Measurements from ENCODE around the gene MDM1.

Gene MDM1

DNA sequence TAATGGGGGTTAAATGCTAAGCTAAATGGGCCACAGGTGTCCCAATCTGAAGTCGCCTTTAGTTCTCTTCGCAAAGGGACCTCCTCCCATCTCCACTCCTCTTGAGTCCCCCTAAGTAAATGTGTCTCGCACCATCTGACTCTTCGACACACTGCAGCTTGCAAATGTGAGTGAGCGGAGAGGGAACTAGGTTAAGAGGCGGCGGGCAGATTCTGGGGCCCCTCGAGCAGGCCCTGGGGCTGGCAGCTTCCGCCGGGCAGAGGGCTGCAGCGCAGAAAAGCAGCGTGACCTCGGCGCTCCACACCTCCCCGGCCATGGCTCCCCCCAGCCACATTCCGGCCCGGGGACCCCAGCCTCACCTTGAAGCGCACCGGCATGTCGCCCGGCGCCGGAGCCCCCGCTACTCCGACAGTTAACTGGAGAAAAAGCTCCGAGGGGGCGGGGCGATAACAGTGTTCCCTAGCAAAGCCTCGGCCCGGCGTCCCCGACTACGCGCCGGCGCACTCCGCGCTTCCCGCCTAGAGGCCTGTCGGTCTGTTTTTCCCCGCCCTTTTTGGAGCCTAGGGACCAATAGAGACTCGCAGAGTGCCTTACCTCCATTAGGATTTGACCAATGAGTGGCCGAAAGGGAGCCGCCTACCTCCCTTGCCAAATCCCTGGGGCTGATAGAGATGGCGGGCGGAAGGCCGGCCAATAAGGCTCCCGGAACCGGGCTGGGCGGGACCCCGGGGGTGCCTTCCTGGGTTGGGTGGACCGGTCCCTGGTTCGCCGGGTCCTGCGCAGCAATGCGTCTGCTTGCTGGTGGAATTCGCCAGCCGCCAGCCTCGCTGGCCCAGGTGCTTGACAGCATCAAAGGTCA is at the start of gene MDM1:
TSS of gene MDM1 (minus strand) at position 494 of the 859 bp plus-strand sequence. CDS start at position 377, 117 bp downstream.
- peak within 1 kb of the TSS; percentile 77 for H3K4me3 ChIP-seq (ENCODE audit: low read depth, low read length)
- no peaks in the 10 kb centered on the region for H3K36me3 ChIP-seq
- no peaks in the 10 kb centered on the region for H3K9me3 ChIP-seq (ENCODE audit: severe bottlenecking)
- H3K27me3 ChIP-seq (ENCODE audit: insufficient read depth, low read depth, severe bottlenecking): no peaks in the 10 kb centered on the region
- peak; percentile 98 for DNase-seq
- TF ChIP-seq, protein P1, sequence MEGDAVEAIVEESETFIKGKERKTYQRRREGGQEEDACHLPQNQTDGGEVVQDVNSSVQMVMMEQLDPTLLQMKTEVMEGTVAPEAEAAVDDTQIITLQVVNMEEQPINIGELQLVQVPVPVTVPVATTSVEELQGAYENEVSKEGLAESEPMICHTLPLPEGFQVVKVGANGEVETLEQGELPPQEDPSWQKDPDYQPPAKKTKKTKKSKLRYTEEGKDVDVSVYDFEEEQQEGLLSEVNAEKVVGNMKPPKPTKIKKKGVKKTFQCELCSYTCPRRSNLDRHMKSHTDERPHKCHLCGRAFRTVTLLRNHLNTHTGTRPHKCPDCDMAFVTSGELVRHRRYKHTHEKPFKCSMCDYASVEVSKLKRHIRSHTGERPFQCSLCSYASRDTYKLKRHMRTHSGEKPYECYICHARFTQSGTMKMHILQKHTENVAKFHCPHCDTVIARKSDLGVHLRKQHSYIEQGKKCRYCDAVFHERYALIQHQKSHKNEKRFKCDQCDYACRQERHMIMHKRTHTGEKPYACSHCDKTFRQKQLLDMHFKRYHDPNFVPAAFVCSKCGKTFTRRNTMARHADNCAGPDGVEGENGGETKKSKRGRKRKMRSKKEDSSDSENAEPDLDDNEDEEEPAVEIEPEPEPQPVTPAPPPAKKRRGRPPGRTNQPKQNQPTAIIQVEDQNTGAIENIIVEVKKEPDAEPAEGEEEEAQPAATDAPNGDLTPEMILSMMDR (IDR thresholded peaks at IDR 0.05; ENCODE audit: low read depth, low read length): no peak
- peak within 1 kb of the TSS; percentile 65 for H3K27ac ChIP-seq

DNA sequence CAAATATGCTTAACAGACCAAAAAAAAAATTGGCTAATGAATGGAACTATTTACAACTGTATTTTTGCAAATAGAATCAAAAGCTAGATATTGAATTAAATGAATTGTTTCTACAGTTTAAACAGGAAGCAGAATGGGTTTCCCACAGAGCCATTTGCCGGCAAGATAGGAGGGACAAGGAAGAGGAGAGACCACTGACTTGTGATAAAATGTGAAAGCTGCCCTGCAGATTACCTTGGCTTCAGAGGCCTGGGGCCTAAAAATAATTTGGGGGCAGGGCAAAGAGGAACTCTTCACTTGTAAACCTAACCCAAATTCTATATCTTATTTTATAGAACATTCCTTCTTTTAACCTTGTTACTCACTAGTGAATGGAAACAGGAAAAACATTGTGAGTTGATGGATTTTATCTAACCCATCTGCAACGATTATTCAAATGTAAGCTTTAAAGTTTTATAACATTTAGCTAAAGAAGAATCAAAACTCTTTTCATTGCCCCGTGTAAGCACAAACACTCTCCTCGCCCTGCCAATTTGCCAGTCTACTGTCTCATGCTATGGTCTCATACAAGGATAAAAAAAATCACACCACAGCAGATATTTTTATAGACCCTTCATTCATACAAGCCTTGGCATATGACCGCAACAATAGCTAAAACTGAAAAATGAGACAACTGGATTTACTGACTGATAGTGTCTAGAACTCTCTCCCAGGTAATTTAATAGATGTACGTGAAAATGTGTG is 49.5 kb upstream of the MDM1 start:
- no peaks in the 10 kb centered on the region for H3K36me3 ChIP-seq
- DNase-seq: no peak
- no peaks in the 10 kb centered on the region for H3K27me3 ChIP-seq (ENCODE audit: insufficient read depth, low read depth, severe bottlenecking)
- no peak overlapping the region for H3K4me3 ChIP-seq (ENCODE audit: low read depth, low read length)
- H3K27ac ChIP-seq: no peak overlapping the region
- TF ChIP-seq, protein P1 (IDR thresholded peaks at IDR 0.05; ENCODE audit: low read depth, low read length): no peak
- no peaks in the 10 kb centered on the region for H3K9me3 ChIP-seq (ENCODE audit: severe bottlenecking)

- no peak for DNase-seq
- Histone ChIP-seq H3K27ac (no peak overlapping the region), H3K9me3 (ENCODE audit: severe bottlenecking) (no peaks in the 10 kb centered on the region), H3K27me3 (ENCODE audit: insufficient read depth, low read depth, severe bottlenecking) (no peaks in the 10 kb centered on the region), H3K36me3 (no peaks in the 10 kb centered on the region), H3K4me3 (ENCODE audit: low read depth, low read length) (no peak overlapping the region)
- TF ChIP-seq, protein P1 (IDR thresholded peaks at IDR 0.05; ENCODE audit: low read depth, low read length): no peak
Observed at GRCh38 chr12:68378872-68379606, 46.9 kb upstream of the MDM1 start.

- Histone ChIP-seq H3K9me3 (ENCODE audit: severe bottlenecking) (no peaks in the 10 kb centered on the region), H3K27ac (no peak overlapping the region), H3K4me3 (ENCODE audit: low read depth, low read length) (no peak overlapping the region), H3K36me3 (no peaks in the 10 kb centered on the region), H3K27me3 (ENCODE audit: insufficient read depth, low read depth, severe bottlenecking) (no peaks in the 10 kb centered on the region)
- DNase-seq: no peak
- TF ChIP-seq, protein P1 (IDR thresholded peaks at IDR 0.05; ENCODE audit: low read depth, low read length): no peak
Observed at GRCh38 chr12:68377881-68378280, 45.7 kb upstream of the MDM1 start.

- H3K9me3 ChIP-seq (ENCODE audit: severe bottlenecking): no peaks in the 10 kb centered on the region
- TF ChIP-seq, protein P1 (IDR thresholded peaks at IDR 0.05; ENCODE audit: low read depth, low read length): no peak
- no peak for DNase-seq
- no peaks in the 10 kb centered on the region for H3K36me3 ChIP-seq
- no peak overlapping the region for H3K27ac ChIP-seq
- H3K4me3 ChIP-seq (ENCODE audit: low read depth, low read length): no peak overlapping the region
- H3K27me3 ChIP-seq (ENCODE audit: insufficient read depth, low read depth, severe bottlenecking): no peaks in the 10 kb centered on the region
Observed at GRCh38 chr12:68376901-68377300, 44.7 kb upstream of the MDM1 start.
